ENCODE results near the gene RTN4RL2. TPM values are rescaled to one million over a fixed set of nuclear protein-coding genes. Genes with fewer than 3 reads are reported as not detected.

Gene RTN4RL2
- total RNA-seq, 1 experiment from 2014 or later: 5.5 TPM

GRCh38 chr11:57457643-57458023 lies 2.7 kb upstream of the RTN4RL2 start:
- H3K4me1 Mint-ChIP-seq (ENCODE audit: low read depth, unreplicated experiment): peaks cover 20% of the 10 kb centered on the region
- Histone ChIP-seq H3K4me3 (ENCODE audit: low read depth, low read length) (no peak overlapping the region), H3K36me3 (ENCODE audit: control insufficient read depth, insufficient read depth, low read length) (no peaks in the 10 kb centered on the region), H3K4me1 (peaks cover 28% of the 10 kb centered on the region), H3K9me3 (no peaks in the 10 kb centered on the region), H3K27me3 (replicated peaks; ENCODE audit: control insufficient read depth, insufficient read depth, low read length) (peaks cover 3% of the 10 kb centered on the region; the same call in 1 of the 2 replicates)
- POLR2A ChIA-PET: interaction anchor here (0.9 kb wide), 1 partner anchor 73 kb away, joined by 3 read pairs; no protein-coding TSS in a partner anchor
- DNase-seq: no peak
- BruUV-seq (replicated peaks): no TSS peak
- H3K4me3 Mint-ChIP-seq (ENCODE audit: unreplicated experiment): peak overlapping the region; percentile 85
- CTCF ChIA-PET: interaction anchor here (0.6 to 2.8 kb wide), 16 partner anchors 15 to 190 kb away, joined by 3 to 21 read pairs (median 7); no protein-coding TSS in a partner anchor
- no peaks in the 10 kb centered on the region for H3K9me3 Mint-ChIP-seq (ENCODE audit: unreplicated experiment)
- intact Hi-C loops (cut with micrococcal nuclease; ENCODE audit: unreplicated experiment): loop anchor here (1.0 kb wide), 8 partner anchors 19 to 184 kb away; no protein-coding TSS in a partner anchor
- no peak overlapping the region for H3K27ac Mint-ChIP-seq (ENCODE audit: unreplicated experiment)
- TF ChIP-seq, protein P1, sequence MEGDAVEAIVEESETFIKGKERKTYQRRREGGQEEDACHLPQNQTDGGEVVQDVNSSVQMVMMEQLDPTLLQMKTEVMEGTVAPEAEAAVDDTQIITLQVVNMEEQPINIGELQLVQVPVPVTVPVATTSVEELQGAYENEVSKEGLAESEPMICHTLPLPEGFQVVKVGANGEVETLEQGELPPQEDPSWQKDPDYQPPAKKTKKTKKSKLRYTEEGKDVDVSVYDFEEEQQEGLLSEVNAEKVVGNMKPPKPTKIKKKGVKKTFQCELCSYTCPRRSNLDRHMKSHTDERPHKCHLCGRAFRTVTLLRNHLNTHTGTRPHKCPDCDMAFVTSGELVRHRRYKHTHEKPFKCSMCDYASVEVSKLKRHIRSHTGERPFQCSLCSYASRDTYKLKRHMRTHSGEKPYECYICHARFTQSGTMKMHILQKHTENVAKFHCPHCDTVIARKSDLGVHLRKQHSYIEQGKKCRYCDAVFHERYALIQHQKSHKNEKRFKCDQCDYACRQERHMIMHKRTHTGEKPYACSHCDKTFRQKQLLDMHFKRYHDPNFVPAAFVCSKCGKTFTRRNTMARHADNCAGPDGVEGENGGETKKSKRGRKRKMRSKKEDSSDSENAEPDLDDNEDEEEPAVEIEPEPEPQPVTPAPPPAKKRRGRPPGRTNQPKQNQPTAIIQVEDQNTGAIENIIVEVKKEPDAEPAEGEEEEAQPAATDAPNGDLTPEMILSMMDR (IDR thresholded peaks at IDR 0.05; ENCODE audit: insufficient read depth in 1 of 2, low read depth in 1 of 2, low read length in 1 of 2, severe bottlenecking in 1 of 2, unreplicated experiment in 1 of 2): no peak
- peaks cover 9% of the 10 kb centered on the region for H3K36me3 Mint-ChIP-seq (ENCODE audit: insufficient read depth, unreplicated experiment)
- H3K27me3 Mint-ChIP-seq (ENCODE audit: insufficient read depth, unreplicated experiment): peaks cover 15% of the 10 kb centered on the region

DNA sequence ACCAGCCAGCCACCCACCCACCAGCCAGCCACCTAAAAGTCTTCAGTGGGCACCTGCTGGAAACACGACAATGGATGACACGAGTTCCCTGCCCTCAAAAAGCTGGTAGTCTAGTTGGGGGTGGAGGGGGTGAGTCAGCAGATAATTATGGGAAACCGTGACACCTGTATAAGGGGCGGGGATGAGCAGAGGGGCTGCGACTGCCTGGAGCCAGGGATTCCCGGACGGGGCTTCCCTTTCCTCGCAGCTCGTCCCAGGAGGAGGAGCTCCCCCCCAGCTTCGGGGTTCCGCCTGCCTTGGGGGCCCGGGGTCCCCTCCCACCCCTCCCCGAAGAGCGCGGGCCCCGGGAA lies 2.3 kb upstream of the RTN4RL2 start:
- H3K27me3 Mint-ChIP-seq (ENCODE audit: insufficient read depth, unreplicated experiment): peaks cover 15% of the 10 kb centered on the region
- ChIA-PET CTCF (interaction anchor here (0.6 to 2.8 kb wide), 19 partner anchors 15 to 189 kb away, joined by 3 to 21 read pairs (median 4); partner anchors contain the start of genes SLC43A1 and TIMM10), POLR2A (interaction anchor here (0.9 kb wide), 1 partner anchor 73 kb away, joined by 3 read pairs; no protein-coding TSS in a partner anchor)
- no peaks in the 10 kb centered on the region for H3K9me3 ChIP-seq
- no peaks in the 10 kb centered on the region for H3K9me3 Mint-ChIP-seq (ENCODE audit: unreplicated experiment)
- intact Hi-C loops (cut with micrococcal nuclease; ENCODE audit: unreplicated experiment): no loop called here
- DNase-seq: peak in 1 of 2 experiments; percentile 46
- H3K4me1 Mint-ChIP-seq (ENCODE audit: low read depth, unreplicated experiment): peaks cover 20% of the 10 kb centered on the region
- H3K27me3 ChIP-seq (replicated peaks; ENCODE audit: control insufficient read depth, insufficient read depth, low read length): peaks cover 3% of the 10 kb centered on the region; the same call in 1 of the 2 replicates
- H3K36me3 Mint-ChIP-seq (ENCODE audit: insufficient read depth, unreplicated experiment): peaks cover 9% of the 10 kb centered on the region
- no peaks in the 10 kb centered on the region for H3K36me3 ChIP-seq (ENCODE audit: control insufficient read depth, insufficient read depth, low read length)
- no TSS peak for BruUV-seq (replicated peaks)
- H3K4me3 ChIP-seq (ENCODE audit: low read depth, low read length): peak overlapping the region; percentile 66
- peaks cover 28% of the 10 kb centered on the region for H3K4me1 ChIP-seq
- TF ChIP-seq, protein P1 (IDR thresholded peaks at IDR 0.05; ENCODE audit: insufficient read depth in 1 of 2, low read depth in 1 of 2, low read length in 1 of 2, severe bottlenecking in 1 of 2, unreplicated experiment in 1 of 2): no peak
- H3K4me3 Mint-ChIP-seq (ENCODE audit: unreplicated experiment): peak overlapping the region; percentile 85
- H3K27ac Mint-ChIP-seq (ENCODE audit: unreplicated experiment): no peak overlapping the region

DNA sequence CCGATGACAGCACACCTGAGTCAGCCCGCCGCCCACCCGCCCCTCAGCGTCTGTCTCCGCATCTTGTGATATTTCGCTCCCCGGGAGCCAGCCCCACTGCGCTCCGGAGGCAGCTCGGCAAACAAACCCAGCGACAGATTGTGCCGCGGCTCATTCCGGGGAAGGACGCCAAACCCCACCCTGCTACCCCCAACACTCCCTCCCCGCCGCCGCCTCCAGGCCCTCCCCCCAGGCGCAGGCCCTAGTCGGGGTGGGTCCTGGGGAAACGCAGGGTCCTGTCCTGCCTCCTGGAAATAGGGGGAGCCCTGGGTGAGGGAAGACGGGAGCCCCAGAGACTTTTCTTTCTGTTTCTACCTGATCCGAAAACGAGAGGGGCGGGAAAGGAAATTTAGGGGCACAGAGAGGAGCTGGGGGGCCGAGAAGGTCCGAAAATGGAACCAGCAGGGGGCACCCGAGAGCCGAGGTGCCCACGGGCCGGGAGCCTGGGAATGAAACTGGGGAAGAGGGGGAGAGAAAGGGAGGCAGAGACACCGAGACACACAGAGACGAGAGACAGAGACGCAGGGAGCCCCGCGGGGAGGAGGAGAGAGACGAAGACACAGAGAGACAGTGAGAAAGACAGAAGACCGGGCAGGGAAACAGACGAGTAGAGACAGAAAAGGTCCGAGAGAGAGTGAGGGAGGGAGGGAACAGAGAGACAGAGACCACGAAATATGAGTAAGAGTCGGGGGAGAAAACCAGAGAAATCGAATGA lies 1.7 kb upstream of the RTN4RL2 start:
- TF ChIP-seq, protein P1 (IDR thresholded peaks at IDR 0.05; ENCODE audit: insufficient read depth in 1 of 2, low read depth in 1 of 2, low read length in 1 of 2, severe bottlenecking in 1 of 2, unreplicated experiment in 1 of 2): peak; percentile 87 to 96
- H3K9me3 Mint-ChIP-seq (ENCODE audit: unreplicated experiment): no peaks in the 10 kb centered on the region
- no TSS peak for BruUV-seq (replicated peaks)
- H3K4me1 Mint-ChIP-seq (ENCODE audit: low read depth, unreplicated experiment): peaks cover 20% of the 10 kb centered on the region
- H3K27me3 Mint-ChIP-seq (ENCODE audit: insufficient read depth, unreplicated experiment): peaks cover 15% of the 10 kb centered on the region
- no peak overlapping the region for H3K27ac Mint-ChIP-seq (ENCODE audit: unreplicated experiment)
- H3K27me3 ChIP-seq (replicated peaks; ENCODE audit: control insufficient read depth, insufficient read depth, low read length): peaks cover 3% of the 10 kb centered on the region; the same call in 1 of the 2 replicates
- DNase-seq: peak in 1 of 2 experiments; percentile 71
- peaks cover 9% of the 10 kb centered on the region for H3K36me3 Mint-ChIP-seq (ENCODE audit: insufficient read depth, unreplicated experiment)
- no peaks in the 10 kb centered on the region for H3K9me3 ChIP-seq
- H3K4me1 ChIP-seq: peaks cover 25% of the 10 kb centered on the region
- H3K4me3 Mint-ChIP-seq (ENCODE audit: unreplicated experiment): peak overlapping the region; percentile 85
- intact Hi-C loops (cut with micrococcal nuclease; ENCODE audit: unreplicated experiment): no loop called here
- H3K36me3 ChIP-seq (ENCODE audit: control insufficient read depth, insufficient read depth, low read length): no peaks in the 10 kb centered on the region
- ChIA-PET CTCF (interaction anchor here (0.6 to 2.8 kb wide), 20 partner anchors 14 to 189 kb away, joined by 3 to 21 read pairs (median 4); partner anchors contain the start of genes SLC43A1 and TIMM10), POLR2A (interaction anchor here (0.9 kb wide), 1 partner anchor 72 kb away, joined by 3 read pairs; no protein-coding TSS in a partner anchor)
- H3K4me3 ChIP-seq (ENCODE audit: low read depth, low read length): peak overlapping the region; percentile 66
